Mesenchymal stem cell (in vitro differentiated cells and primary cell): Measurements from ENCODE around the gene PDPR.
"Not testable (repeated sequence)": the region's sequence is repeated elsewhere in the genome, so short reads cannot be mapped to it uniquely, and the experiment has no call there.

Experiments
- DNase-seq: peaks from one replicate; pipeline ENCODE4 v3.0.0-alpha.2; 2013
- H2AFZ ChIP-seq: one replicate; pipeline ENCODE4 v1.6.1; 2013; ENCODE audit warnings: low read depth, mild to moderate bottlenecking, control low read depth, inconsistent platforms, low read length, moderate library complexity
- H2AK5ac ChIP-seq: 2 replicates; pipeline ENCODE4 v1.6.1; 2013; ENCODE audit warnings: low read length, moderate library complexity, mild to moderate bottlenecking, inconsistent platforms; ENCODE audit not compliant: severe bottlenecking
- H2BK120ac ChIP-seq: one replicate; pipeline ENCODE4 v1.6.1; 2013; ENCODE audit warnings: low read depth, mild to moderate bottlenecking, inconsistent platforms, low read length, moderate library complexity
- H2BK12ac ChIP-seq, 2 experiments: one replicate each; pipeline ENCODE4 v1.6.1; 2013; ENCODE audit warnings: inconsistent platforms in 2 of 2, low read length in 2 of 2, mild to moderate bottlenecking in 2 of 2, moderate library complexity in 2 of 2, control low read depth in 1 of 2
- H2BK15ac ChIP-seq: one replicate; pipeline ENCODE4 v1.6.1; 2013; ENCODE audit warnings: mild to moderate bottlenecking, low read depth, inconsistent platforms; ENCODE audit not compliant: poor library complexity, severe bottlenecking
- H2BK5ac ChIP-seq: 2 replicates; pipeline ENCODE4 v1.6.1; 2013; ENCODE audit warnings: low read depth, mild to moderate bottlenecking, low read length, control low read depth, inconsistent platforms; ENCODE audit not compliant: poor library complexity, severe bottlenecking
- H3K14ac ChIP-seq, 2 experiments: one replicate each; pipeline ENCODE4 v1.6.1; 2013; ENCODE audit warnings: inconsistent platforms in 2 of 2, low read length in 2 of 2, control low read depth in 1 of 2, mild to moderate bottlenecking in 1 of 2, moderate library complexity in 1 of 2
- H3K18ac ChIP-seq, 2 experiments: one replicate each; pipeline ENCODE4 v1.6.1; 2013; ENCODE audit warnings: inconsistent platforms in 2 of 2, low read length in 2 of 2, control low read depth in 1 of 2, low read depth in 1 of 2, mild to moderate bottlenecking in 1 of 2
- H3K23ac ChIP-seq, 2 experiments: one replicate each; pipeline ENCODE4 v1.6.1; 2013; ENCODE audit warnings: inconsistent platforms in 2 of 2, low read length in 2 of 2, mild to moderate bottlenecking in 2 of 2, moderate library complexity in 2 of 2, control low read depth in 1 of 2
- H3K27ac ChIP-seq: 2 replicates; pipeline ENCODE4 v1.5.1; 2013; ENCODE audit warnings: mild to moderate bottlenecking, moderate library complexity, low read length, control low read depth, inconsistent platforms; ENCODE audit not compliant: poor library complexity, severe bottlenecking
- H3K27me3 ChIP-seq, 2 experiments: 2 replicates each; pipeline versions ENCODE4 v1.6.1 to v1.7.0; 2013; ENCODE audit warnings: low read length in 2 of 2, mild to moderate bottlenecking in 2 of 2, moderate library complexity in 2 of 2, control low read depth in 1 of 2, inconsistent platforms in 1 of 2; ENCODE audit not compliant: control insufficient read depth in 1 of 2, insufficient read depth in 1 of 2
- H3K36me3 ChIP-seq, 2 experiments: 2 replicates each; pipeline versions ENCODE4 v1.6.1 to v1.7.0; 2013; ENCODE audit warnings: low read length in 2 of 2, control low read depth in 1 of 2, inconsistent platforms in 1 of 2, low read depth in 1 of 2, mild to moderate bottlenecking in 1 of 2; ENCODE audit not compliant: insufficient read depth in 2 of 2, control insufficient read depth in 1 of 2
- H3K4ac ChIP-seq, 2 experiments: one replicate each; pipeline ENCODE4 v1.6.1; 2013; ENCODE audit warnings: inconsistent platforms in 2 of 2, low read length in 2 of 2, mild to moderate bottlenecking in 2 of 2, moderate library complexity in 2 of 2, control low read depth in 1 of 2, low read depth in 1 of 2
- H3K4me1 ChIP-seq: 2 replicates; pipeline ENCODE4 v1.6.1; 2013; ENCODE audit warnings: low read depth, low read length, control low read depth; ENCODE audit not compliant: control insufficient read depth, insufficient read depth
- H3K4me2 ChIP-seq: 2 replicates; pipeline ENCODE4 v1.6.1; 2013; ENCODE audit warnings: low read length, mild to moderate bottlenecking, inconsistent platforms; ENCODE audit not compliant: poor library complexity, severe bottlenecking
- H3K4me3 ChIP-seq, 2 experiments: 2 replicates each; pipeline versions ENCODE4 v1.5.1 to v1.7.0; 2013; ENCODE audit warnings: low read length in 2 of 2, mild to moderate bottlenecking in 2 of 2, control low read depth in 1 of 2, low read depth in 1 of 2; ENCODE audit not compliant: insufficient read depth in 1 of 2
- H3K79me1 ChIP-seq: replicated peaks from 2 replicates; pipeline ENCODE4 v1.6.1; 2013; ENCODE audit warnings: mild to moderate bottlenecking, control low read depth, low read length, inconsistent platforms; ENCODE audit not compliant: poor library complexity, severe bottlenecking
- H3K9ac ChIP-seq: 2 replicates; pipeline ENCODE4 v1.7.0; 2013; ENCODE audit warnings: mild to moderate bottlenecking, low read length, moderate library complexity
- H3K9me3 ChIP-seq: 2 replicates; pipeline ENCODE4 v1.7.0; 2013; ENCODE audit warnings: mild to moderate bottlenecking, low read length; ENCODE audit not compliant: control insufficient read depth
- H4K8ac ChIP-seq: one replicate; pipeline ENCODE4 v1.6.1; 2013; ENCODE audit warnings: inconsistent platforms, mild to moderate bottlenecking, low read length, moderate library complexity
- H4K91ac ChIP-seq: one replicate; pipeline ENCODE4 v1.6.1; 2013; ENCODE audit warnings: mild to moderate bottlenecking, low read length, inconsistent platforms
- WGBS: methylation state at CpG from one replicate; pipeline ENCODE4 v1.1.7; 2013; ENCODE audit warnings: mixed read lengths; 5-methylcytosine and 5-hydroxymethylcytosine counted together

PDPR gene

DNA sequence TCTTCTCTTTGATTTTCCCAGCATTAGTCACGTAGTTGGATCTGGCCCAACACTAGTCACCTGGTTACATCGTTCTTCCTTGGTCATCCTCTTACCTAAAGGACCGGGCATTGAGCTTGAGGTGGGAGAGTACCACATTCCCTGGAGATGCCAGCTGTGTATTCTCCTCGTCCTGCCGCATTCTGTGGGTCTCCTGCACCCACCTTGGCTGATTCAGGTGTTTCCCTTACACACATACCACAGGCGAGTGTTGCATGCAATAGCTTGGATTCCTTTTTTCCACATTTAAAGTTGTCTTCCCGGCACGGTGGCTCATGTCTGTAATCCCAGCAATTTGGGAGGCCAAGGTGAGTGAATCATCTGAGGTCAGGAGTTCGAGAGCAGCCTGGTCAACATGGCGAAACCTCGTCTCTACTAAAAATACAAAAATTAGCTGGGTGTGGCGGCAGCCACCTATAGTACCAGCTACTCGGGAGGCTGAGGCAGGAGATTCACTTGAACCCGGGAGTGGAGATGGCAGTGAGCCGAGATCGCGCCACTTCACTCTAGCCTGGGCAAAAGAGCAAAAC is 37.9 kb downstream of the PDPR start:
- Histone ChIP-seq H2AFZ (no peak overlapping the region), H3K4me1 (no peaks in the 10 kb centered on the region), H3K18ac (no peak overlapping the region), H3K23ac (no peak overlapping the region), H2BK15ac (no peak overlapping the region), H2BK12ac (no peak overlapping the region), H3K4me3 (no peak overlapping the region), H3K14ac (no peak overlapping the region), H2BK120ac (no peak overlapping the region), H4K8ac (no peak overlapping the region), H3K27ac (no peak overlapping the region), H3K27me3 (no peaks in the 10 kb centered on the region), H3K4ac (no peak overlapping the region), H3K9me3 (no peaks in the 10 kb centered on the region), H3K9ac (no peak overlapping the region), H2AK5ac (no peak overlapping the region), H3K79me1 (peaks cover 9% of the 10 kb centered on the region), H3K4me2 (no peak overlapping the region), H3K36me3 (peaks cover 64 to 87% of the 10 kb centered on the region in 2 experiments), H4K91ac (no peak overlapping the region), H2BK5ac (no peak overlapping the region)
- WGBS = 94% methylated on average over 17 of the region's 17 CpGs
- DNase-seq = no peak

DNA sequence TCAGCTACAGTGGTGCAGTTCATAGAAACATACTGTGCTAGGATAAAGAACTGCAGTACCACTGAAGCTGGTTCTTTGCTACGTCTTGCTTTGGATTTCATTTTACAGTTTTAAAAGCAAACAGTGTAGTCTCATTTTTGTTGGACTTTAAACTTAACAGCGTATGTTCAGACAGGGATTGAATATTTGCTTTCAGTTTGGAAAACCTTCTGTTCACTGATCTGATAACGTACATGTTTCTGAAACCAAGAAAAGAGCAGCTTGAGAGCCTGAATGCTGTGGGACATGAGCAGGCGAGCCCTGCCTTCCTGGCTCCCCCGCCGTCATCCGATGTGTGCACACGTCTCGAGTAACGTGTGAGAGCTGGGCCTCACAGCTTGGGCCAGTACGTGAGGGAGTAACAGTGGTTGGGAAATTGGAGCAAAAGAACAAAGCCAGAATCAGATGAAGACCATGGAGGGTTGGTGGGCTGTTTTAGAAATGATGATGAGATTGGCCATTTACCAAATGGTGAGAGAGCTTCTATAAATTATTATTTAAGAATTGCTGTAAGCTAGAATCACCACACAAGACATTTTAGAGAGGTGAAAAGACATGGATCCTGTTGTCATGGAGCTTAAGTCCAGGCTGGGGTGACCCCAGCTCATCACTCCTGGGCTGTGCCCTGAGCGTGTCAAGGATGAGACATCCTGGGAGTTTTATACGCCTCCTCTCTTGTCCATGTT is 38.6 kb downstream of the PDPR start:
- H3K4me1 ChIP-seq = no peaks in the 10 kb centered on the region
- H3K9me3 ChIP-seq = no peaks in the 10 kb centered on the region
- H4K91ac ChIP-seq = no peak overlapping the region
- no peak overlapping the region for H3K18ac ChIP-seq
- no peak overlapping the region for H2BK120ac ChIP-seq
- peaks cover 69 to 92% of the 10 kb centered on the region in 2 experiments for H3K36me3 ChIP-seq
- no peak overlapping the region for H2AFZ ChIP-seq
- DNase-seq = no peak
- H2AK5ac ChIP-seq = no peak overlapping the region
- no peak overlapping the region for H3K4me2 ChIP-seq
- H2BK5ac ChIP-seq = no peak overlapping the region
- WGBS = 97% methylated on average over 13 of the region's 13 CpGs
- no peak overlapping the region for H3K27ac ChIP-seq
- no peak overlapping the region for H3K9ac ChIP-seq
- H4K8ac ChIP-seq = no peak overlapping the region
- no peak overlapping the region for H3K14ac ChIP-seq
- H3K23ac ChIP-seq = no peak overlapping the region
- H3K4ac ChIP-seq = no peak overlapping the region
- H3K79me1 ChIP-seq = peaks cover 9% of the 10 kb centered on the region
- no peak overlapping the region for H2BK12ac ChIP-seq
- no peak overlapping the region for H2BK15ac ChIP-seq
- H3K27me3 ChIP-seq = no peaks in the 10 kb centered on the region
- no peak overlapping the region for H3K4me3 ChIP-seq

DNA sequence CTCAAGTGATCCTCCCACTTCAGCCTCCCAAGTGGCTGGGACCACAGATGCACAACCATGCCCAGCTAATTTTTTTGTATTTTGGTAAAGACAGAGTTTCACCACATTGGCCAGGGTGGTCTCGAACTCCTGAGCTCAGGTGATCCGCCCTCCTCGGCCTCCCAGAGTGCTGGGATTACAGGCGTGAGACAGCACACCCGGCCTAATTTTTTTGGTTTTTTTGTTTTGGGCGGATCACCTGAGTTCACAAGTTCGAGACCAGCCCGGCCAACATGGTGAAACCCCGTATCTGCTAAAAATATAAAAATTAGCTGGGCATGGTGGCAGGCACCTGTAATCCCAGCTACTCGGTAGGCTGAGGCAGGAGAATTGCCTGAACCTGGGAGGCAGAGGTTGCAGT is 40.6 kb downstream of the PDPR start:
- H3K9me3 ChIP-seq, H3K18ac ChIP-seq, H2AK5ac ChIP-seq, H3K27ac ChIP-seq, H2AFZ ChIP-seq, H3K4ac ChIP-seq, H2BK5ac ChIP-seq, H4K8ac ChIP-seq, H4K91ac ChIP-seq, DNase-seq, H3K23ac ChIP-seq, H3K4me1 ChIP-seq, H2BK12ac ChIP-seq, H3K4me2 ChIP-seq, H3K14ac ChIP-seq, H3K27me3 ChIP-seq, H3K9ac ChIP-seq, H3K79me1 ChIP-seq, H2BK120ac ChIP-seq, H2BK15ac ChIP-seq, H3K4me3 ChIP-seq: not testable (repeated sequence)
- H3K36me3 ChIP-seq = peaks cover 67 to 95% of the 10 kb centered on the region in 2 experiments
- WGBS = 98% methylated on average over 10 of the region's 10 CpGs

GRCh38 chr16:70156207-70156978 is 42.3 kb downstream of the PDPR start:
- Histone ChIP-seq H3K18ac (no peak overlapping the region), H2BK12ac (no peak overlapping the region), H3K9ac (no peak overlapping the region), H3K36me3 (peaks cover 66 to 97% of the 10 kb centered on the region in 2 experiments), H2AK5ac (no peak overlapping the region), H3K4me2 (no peak overlapping the region), H3K4ac (no peak overlapping the region), H4K8ac (no peak overlapping the region), H3K4me1 (no peaks in the 10 kb centered on the region), H3K27me3 (no peaks in the 10 kb centered on the region), H3K9me3 (no peaks in the 10 kb centered on the region), H2BK5ac (no peak overlapping the region), H3K23ac (no peak overlapping the region), H3K79me1 (peaks cover 8% of the 10 kb centered on the region), H2BK15ac (no peak overlapping the region), H3K27ac (no peak overlapping the region), H2AFZ (no peak overlapping the region), H2BK120ac (no peak overlapping the region), H3K4me3 (no peak overlapping the region), H3K14ac (no peak overlapping the region), H4K91ac (no peak overlapping the region)
- 95% methylated on average over 29 of the region's 29 CpGs for WGBS
- DNase-seq = no peak
